ENCODE data around the gene GAST.
A peak's percentile ranks its signal among the peaks of the same experiment; 100 is the strongest.

Gene GAST

GRCh38 chr17:41676058-41676419 lies 36.1 kb upstream of the GAST start:
- Histone ChIP-seq H3K9me3 (no peaks in the 10 kb centered on the region), H3K4me1 (ENCODE audit: control insufficient read depth in 1 of 2, insufficient read depth in 1 of 2, low read depth in 1 of 2, low read length in 1 of 2) (peaks cover 7 to 8% of the 10 kb centered on the region in 2 experiments), H3K36me3 (no peaks in the 10 kb centered on the region), H3K4me3 (ENCODE audit: low read depth in 1 of 2, low read length in 1 of 2) (no peak overlapping the region), H3K27me3 (no peaks in the 10 kb centered on the region), H3K27ac (no peak overlapping the region)
- TF ChIP-seq CTCF (IDR thresholded peaks at IDR 0.05): no peak

- Histone ChIP-seq H3K27me3 (no peaks in the 10 kb centered on the region), H3K27ac (peak overlapping the region; percentile 44), H3K9me3 (no peaks in the 10 kb centered on the region), H3K4me3 (ENCODE audit: low read depth in 1 of 2, low read length in 1 of 2) (no peak overlapping the region), H3K4me1 (ENCODE audit: control insufficient read depth in 1 of 2, insufficient read depth in 1 of 2, low read depth in 1 of 2, low read length in 1 of 2) (peaks cover 5 to 7% of the 10 kb centered on the region in 2 experiments), H3K36me3 (no peaks in the 10 kb centered on the region)
- no peak for TF ChIP-seq CTCF (IDR thresholded peaks at IDR 0.05)
Observed at GRCh38 chr17:41678411-41678906, 33.7 kb upstream of the GAST start.

GRCh38 chr17:41678907-41679739 lies 33.0 kb upstream of the GAST start:
- no peaks in the 10 kb centered on the region for H3K27me3 ChIP-seq
- peak overlapping the region; percentile 44 for H3K27ac ChIP-seq
- no peaks in the 10 kb centered on the region for H3K9me3 ChIP-seq
- no peak overlapping the region for H3K4me3 ChIP-seq (ENCODE audit: low read depth in 1 of 2, low read length in 1 of 2)
- peaks cover 5 to 7% of the 10 kb centered on the region in 2 experiments for H3K4me1 ChIP-seq (ENCODE audit: control insufficient read depth in 1 of 2, insufficient read depth in 1 of 2, low read depth in 1 of 2, low read length in 1 of 2)
- no peak for TF ChIP-seq CTCF (IDR thresholded peaks at IDR 0.05)
- H3K36me3 ChIP-seq: no peaks in the 10 kb centered on the region

- Histone ChIP-seq H3K4me3 (ENCODE audit: low read depth in 1 of 2, low read length in 1 of 2) (no peak overlapping the region), H3K4me1 (ENCODE audit: control insufficient read depth in 1 of 2, insufficient read depth in 1 of 2, low read depth in 1 of 2, low read length in 1 of 2) (peaks cover 5 to 7% of the 10 kb centered on the region in 2 experiments), H3K9me3 (no peaks in the 10 kb centered on the region), H3K36me3 (no peaks in the 10 kb centered on the region), H3K27ac (no peak overlapping the region), H3K27me3 (no peaks in the 10 kb centered on the region)
- no peak for TF ChIP-seq CTCF (IDR thresholded peaks at IDR 0.05)
Observed at GRCh38 chr17:41679740-41680425, 32.2 kb upstream of the GAST start.

GRCh38 chr17:41680426-41681040 lies 31.6 kb upstream of the GAST start:
- peaks cover 5 to 7% of the 10 kb centered on the region in 2 experiments for H3K4me1 ChIP-seq (ENCODE audit: control insufficient read depth in 1 of 2, insufficient read depth in 1 of 2, low read depth in 1 of 2, low read length in 1 of 2)
- no peaks in the 10 kb centered on the region for H3K9me3 ChIP-seq
- H3K36me3 ChIP-seq: no peaks in the 10 kb centered on the region
- no peak overlapping the region for H3K27ac ChIP-seq
- TF ChIP-seq CTCF (IDR thresholded peaks at IDR 0.05): no peak
- no peak overlapping the region for H3K4me3 ChIP-seq (ENCODE audit: low read depth in 1 of 2, low read length in 1 of 2)
- H3K27me3 ChIP-seq: no peaks in the 10 kb centered on the region
